ENCODE results near the gene SEPHS2.
"Not testable (repeated sequence)": the region's sequence is repeated elsewhere in the genome, so short reads cannot be mapped to it uniquely, and the experiment has no call there.

Gene SEPHS2

DNA sequence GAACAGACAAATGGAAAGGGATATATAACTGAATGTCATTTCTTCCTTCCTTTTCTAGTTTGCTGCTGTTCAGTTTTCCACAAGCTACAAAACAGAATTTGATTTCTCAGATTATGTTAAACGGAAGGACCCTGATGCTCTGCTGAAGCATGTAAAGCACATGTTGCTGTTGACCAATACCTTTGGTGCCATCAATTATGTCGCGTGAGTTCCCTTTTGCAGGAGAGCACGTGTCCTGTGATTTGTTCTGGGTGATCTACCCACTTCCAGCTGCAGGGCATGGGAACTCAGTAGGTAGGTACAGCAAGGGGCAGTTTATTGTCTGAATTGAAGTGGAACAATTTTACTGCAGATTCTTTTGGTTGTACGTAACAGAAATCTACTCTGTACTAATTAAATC, 35.7 kb upstream of the SEPHS2 start:
- H2AK5ac ChIP-seq (ENCODE audit: low read length), result no peak overlapping the region
- no peak overlapping the region for H3K9ac ChIP-seq (ENCODE audit: low read length)
- DNase-seq, result no peak
- no peaks in the 10 kb centered on the region for H3K79me2 ChIP-seq (ENCODE audit: control insufficient read depth, insufficient read depth, low read length)
- H3K4ac ChIP-seq (ENCODE audit: low read depth, low read length), result no peak overlapping the region
- H3K56ac ChIP-seq (ENCODE audit: low read length), result no peak overlapping the region
- H4K8ac ChIP-seq (ENCODE audit: low read depth, low read length), result no peak overlapping the region
- H3K23ac ChIP-seq (ENCODE audit: low read length), result no peak overlapping the region
- no peak overlapping the region for H2BK15ac ChIP-seq (replicated peaks; ENCODE audit: low read depth)
- H3K4me1 ChIP-seq (ENCODE audit: control insufficient read depth, low read depth, low read length), result no peaks in the 10 kb centered on the region
- H2BK5ac ChIP-seq (ENCODE audit: low read length), result no peak overlapping the region
- no peaks in the 10 kb centered on the region for H3K79me1 ChIP-seq (ENCODE audit: low read length)
- no peak overlapping the region for H3K4me2 ChIP-seq (ENCODE audit: low read length)
- H3K4me3 ChIP-seq (ENCODE audit: low read length), result no peak overlapping the region
- H3K36me3 ChIP-seq (ENCODE audit: control insufficient read depth, insufficient read depth, low read length), result no peaks in the 10 kb centered on the region
- H2BK120ac ChIP-seq (ENCODE audit: low read depth, low read length), result no peak overlapping the region
- H3K18ac ChIP-seq (ENCODE audit: low read length), result no peak overlapping the region
- no peak overlapping the region for H4K5ac ChIP-seq (ENCODE audit: low read length)
- no CpG with 5 or more reads among the region's 5 CpGs for WGBS (ENCODE audit: extremely low coverage, insufficient coverage, low lambda C conversion rate)
- H3K27ac ChIP-seq (ENCODE audit: low read depth, low read length), result no peak overlapping the region
- H3K27me3 ChIP-seq (ENCODE audit: insufficient read depth, low read length, poor library complexity), result no peaks in the 10 kb centered on the region

DNA sequence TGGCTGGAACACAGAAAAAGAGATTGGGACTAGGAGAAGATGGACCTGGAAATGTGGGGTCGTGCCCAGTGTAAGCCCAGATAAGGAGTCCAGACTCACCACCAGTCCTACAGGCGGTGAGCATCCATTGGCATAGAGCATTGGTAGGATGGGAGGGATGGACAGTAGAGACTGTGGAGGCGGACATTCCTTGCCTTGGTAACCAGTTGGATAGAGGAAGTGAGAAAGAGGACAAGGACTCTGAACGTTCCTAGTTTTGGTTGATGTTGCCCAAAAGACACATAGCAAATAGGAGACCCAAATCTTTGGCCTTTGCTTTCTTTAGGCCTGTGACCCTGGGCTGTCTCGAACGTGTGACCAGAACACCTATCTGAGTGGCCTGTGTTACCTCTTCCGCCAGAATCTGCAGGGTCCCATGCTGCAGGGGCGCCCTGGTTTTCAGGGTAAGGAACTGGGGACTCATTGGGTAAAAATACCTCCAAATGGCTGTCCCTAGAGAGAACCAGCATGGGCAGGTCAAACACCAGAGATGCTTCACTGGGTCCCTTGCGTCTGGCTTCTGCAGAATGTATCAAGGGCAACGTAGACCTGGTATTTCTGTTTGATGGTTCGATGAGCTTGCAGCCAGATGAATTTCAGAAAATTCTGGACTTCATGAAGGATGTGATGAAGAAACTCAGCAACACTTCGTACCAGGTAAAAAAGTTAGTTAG, 33.2 kb upstream of the SEPHS2 start:
- no peak overlapping the region for H3K18ac ChIP-seq (ENCODE audit: low read length)
- H3K36me3 ChIP-seq (ENCODE audit: control insufficient read depth, insufficient read depth, low read length), result no peaks in the 10 kb centered on the region
- H2BK120ac ChIP-seq (ENCODE audit: low read depth, low read length), result no peak overlapping the region
- H3K23ac ChIP-seq (ENCODE audit: low read length), result no peak overlapping the region
- no peaks in the 10 kb centered on the region for H3K27me3 ChIP-seq (ENCODE audit: insufficient read depth, low read length, poor library complexity)
- H3K4me3 ChIP-seq (ENCODE audit: low read length), result no peak overlapping the region
- DNase-seq, result no peak
- no peaks in the 10 kb centered on the region for H3K79me1 ChIP-seq (ENCODE audit: low read length)
- no peak overlapping the region for H2BK5ac ChIP-seq (ENCODE audit: low read length)
- no peak overlapping the region for H3K9ac ChIP-seq (ENCODE audit: low read length)
- H3K4ac ChIP-seq (ENCODE audit: low read depth, low read length), result no peak overlapping the region
- no peak overlapping the region for H3K4me2 ChIP-seq (ENCODE audit: low read length)
- no peak overlapping the region for H4K8ac ChIP-seq (ENCODE audit: low read depth, low read length)
- H3K79me2 ChIP-seq (ENCODE audit: control insufficient read depth, insufficient read depth, low read length), result no peaks in the 10 kb centered on the region
- no peak overlapping the region for H3K27ac ChIP-seq (ENCODE audit: low read depth, low read length)
- H3K4me1 ChIP-seq (ENCODE audit: control insufficient read depth, low read depth, low read length), result no peaks in the 10 kb centered on the region
- H2BK15ac ChIP-seq (replicated peaks; ENCODE audit: low read depth), result no peak overlapping the region
- no peak overlapping the region for H4K5ac ChIP-seq (ENCODE audit: low read length)
- no peak overlapping the region for H2AK5ac ChIP-seq (ENCODE audit: low read length)
- H3K56ac ChIP-seq (ENCODE audit: low read length), result no peak overlapping the region
- no CpG with 5 or more reads among the region's 12 CpGs for WGBS (ENCODE audit: extremely low coverage, insufficient coverage, low lambda C conversion rate)

DNA sequence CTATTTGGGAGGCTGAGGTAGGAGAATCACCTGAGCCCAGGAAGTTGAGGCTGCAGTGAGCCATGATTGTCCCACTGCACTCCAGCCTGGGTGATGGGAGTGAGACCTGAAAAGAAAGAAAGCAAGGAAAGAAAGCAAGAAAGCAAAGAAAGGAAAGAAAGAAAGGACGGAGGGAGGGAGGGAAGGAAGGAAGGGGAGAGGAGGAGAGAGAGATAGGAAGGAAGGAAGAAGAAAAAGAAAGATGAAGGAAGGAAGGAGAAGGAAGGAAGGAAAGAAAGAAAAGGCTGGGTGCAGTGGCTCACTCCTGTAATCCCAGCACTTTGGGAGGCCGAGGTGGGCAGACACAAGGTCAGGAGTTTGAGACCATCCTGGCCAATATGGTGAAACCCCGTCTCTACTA, 32.1 kb upstream of the SEPHS2 start:
- H3K79me2 ChIP-seq (ENCODE audit: control insufficient read depth, insufficient read depth, low read length); H3K36me3 ChIP-seq (ENCODE audit: control insufficient read depth, insufficient read depth, low read length); H4K5ac ChIP-seq (ENCODE audit: low read length); H3K56ac ChIP-seq (ENCODE audit: low read length); H3K9ac ChIP-seq (ENCODE audit: low read length); DNase-seq; H3K79me1 ChIP-seq (ENCODE audit: low read length); H3K4me3 ChIP-seq (ENCODE audit: low read length); H3K4me2 ChIP-seq (ENCODE audit: low read length); H2BK120ac ChIP-seq (ENCODE audit: low read depth, low read length); H3K4me1 ChIP-seq (ENCODE audit: control insufficient read depth, low read depth, low read length); H3K27ac ChIP-seq (ENCODE audit: low read depth, low read length); H3K4ac ChIP-seq (ENCODE audit: low read depth, low read length); H4K8ac ChIP-seq (ENCODE audit: low read depth, low read length); H2BK5ac ChIP-seq (ENCODE audit: low read length); H3K27me3 ChIP-seq (ENCODE audit: insufficient read depth, low read length, poor library complexity); H3K23ac ChIP-seq (ENCODE audit: low read length); H2BK15ac ChIP-seq (replicated peaks; ENCODE audit: low read depth); H2AK5ac ChIP-seq (ENCODE audit: low read length); H3K18ac ChIP-seq (ENCODE audit: low read length): not testable (repeated sequence)
- no CpG with 5 or more reads among the region's 3 CpGs for WGBS (ENCODE audit: extremely low coverage, insufficient coverage, low lambda C conversion rate)

DNA sequence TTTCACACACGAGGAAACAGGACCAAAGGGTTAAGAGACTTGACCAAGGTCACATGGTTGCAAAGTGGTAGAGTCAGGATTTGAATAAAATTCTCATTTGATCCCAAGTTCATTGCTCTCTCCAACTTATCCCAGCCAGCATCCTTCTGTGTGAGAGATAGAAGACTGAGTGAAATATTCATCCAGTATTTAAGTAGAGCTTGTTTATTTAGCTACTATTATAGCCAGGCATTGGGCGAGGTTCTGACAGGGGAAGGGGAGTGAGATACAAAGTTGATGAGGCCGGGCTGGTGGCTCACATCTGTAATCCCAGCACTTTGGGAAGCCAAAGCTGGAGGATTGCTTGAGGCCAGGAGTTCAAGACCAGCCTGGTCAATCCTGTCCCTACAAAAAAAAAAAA, 31.3 kb upstream of the SEPHS2 start:
- no peak overlapping the region for H3K27ac ChIP-seq (ENCODE audit: low read depth, low read length)
- no peak overlapping the region for H3K18ac ChIP-seq (ENCODE audit: low read length)
- no peak overlapping the region for H3K23ac ChIP-seq (ENCODE audit: low read length)
- no peaks in the 10 kb centered on the region for H3K4me1 ChIP-seq (ENCODE audit: control insufficient read depth, low read depth, low read length)
- H4K5ac ChIP-seq (ENCODE audit: low read length), result no peak overlapping the region
- no peak overlapping the region for H2AK5ac ChIP-seq (ENCODE audit: low read length)
- H2BK5ac ChIP-seq (ENCODE audit: low read length), result no peak overlapping the region
- no peak overlapping the region for H2BK15ac ChIP-seq (replicated peaks; ENCODE audit: low read depth)
- no peaks in the 10 kb centered on the region for H3K79me1 ChIP-seq (ENCODE audit: low read length)
- no peaks in the 10 kb centered on the region for H3K79me2 ChIP-seq (ENCODE audit: control insufficient read depth, insufficient read depth, low read length)
- no peak for DNase-seq
- H3K27me3 ChIP-seq (ENCODE audit: insufficient read depth, low read length, poor library complexity), result no peaks in the 10 kb centered on the region
- no CpG with 5 or more reads among the region's 3 CpGs for WGBS (ENCODE audit: extremely low coverage, insufficient coverage, low lambda C conversion rate)
- H3K9ac ChIP-seq (ENCODE audit: low read length), result no peak overlapping the region
- no peak overlapping the region for H4K8ac ChIP-seq (ENCODE audit: low read depth, low read length)
- H3K36me3 ChIP-seq (ENCODE audit: control insufficient read depth, insufficient read depth, low read length), result no peaks in the 10 kb centered on the region
- no peak overlapping the region for H3K4ac ChIP-seq (ENCODE audit: low read depth, low read length)
- H3K56ac ChIP-seq (ENCODE audit: low read length), result no peak overlapping the region
- H3K4me3 ChIP-seq (ENCODE audit: low read length), result no peak overlapping the region
- no peak overlapping the region for H2BK120ac ChIP-seq (ENCODE audit: low read depth, low read length)
- H3K4me2 ChIP-seq (ENCODE audit: low read length), result no peak overlapping the region

DNA sequence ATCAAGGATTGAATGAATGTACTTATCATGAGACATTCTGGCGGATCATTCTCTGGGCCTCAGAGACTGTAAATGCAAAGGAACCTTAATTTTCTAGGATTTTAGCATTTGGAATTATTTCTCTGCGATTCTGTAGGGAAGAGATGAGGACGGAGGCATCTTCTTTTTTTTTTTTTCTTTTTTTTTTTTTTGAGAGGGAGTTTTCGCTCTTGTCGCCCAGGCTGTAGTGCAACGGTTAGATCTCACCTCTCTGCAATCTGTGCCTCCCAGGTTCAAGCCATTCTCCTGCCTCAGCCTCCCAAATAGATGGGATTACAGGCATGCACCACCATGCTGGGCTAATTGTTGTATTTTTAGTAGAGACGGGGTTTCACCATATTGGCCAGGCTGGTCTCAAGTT, 29.0 kb upstream of the SEPHS2 start:
- H3K27me3 ChIP-seq (ENCODE audit: insufficient read depth, low read length, poor library complexity), result no peaks in the 10 kb centered on the region
- H3K56ac ChIP-seq (ENCODE audit: low read length), result no peak overlapping the region
- no peak for DNase-seq
- H4K5ac ChIP-seq (ENCODE audit: low read length), result no peak overlapping the region
- no peak overlapping the region for H4K8ac ChIP-seq (ENCODE audit: low read depth, low read length)
- no peaks in the 10 kb centered on the region for H3K79me1 ChIP-seq (ENCODE audit: low read length)
- H3K4ac ChIP-seq (ENCODE audit: low read depth, low read length), result no peak overlapping the region
- H3K4me1 ChIP-seq (ENCODE audit: control insufficient read depth, low read depth, low read length), result no peaks in the 10 kb centered on the region
- no peak overlapping the region for H2BK120ac ChIP-seq (ENCODE audit: low read depth, low read length)
- no peak overlapping the region for H2BK15ac ChIP-seq (replicated peaks; ENCODE audit: low read depth)
- no peak overlapping the region for H2BK5ac ChIP-seq (ENCODE audit: low read length)
- no peaks in the 10 kb centered on the region for H3K79me2 ChIP-seq (ENCODE audit: control insufficient read depth, insufficient read depth, low read length)
- H3K4me2 ChIP-seq (ENCODE audit: low read length), result no peak overlapping the region
- H3K18ac ChIP-seq (ENCODE audit: low read length), result no peak overlapping the region
- no peak overlapping the region for H3K27ac ChIP-seq (ENCODE audit: low read depth, low read length)
- H3K4me3 ChIP-seq (ENCODE audit: low read length), result no peak overlapping the region
- no peaks in the 10 kb centered on the region for H3K36me3 ChIP-seq (ENCODE audit: control insufficient read depth, insufficient read depth, low read length)
- WGBS (ENCODE audit: extremely low coverage, insufficient coverage, low lambda C conversion rate), result no CpG with 5 or more reads among the region's 7 CpGs
- H3K9ac ChIP-seq (ENCODE audit: low read length), result no peak overlapping the region
- H2AK5ac ChIP-seq (ENCODE audit: low read length), result no peak overlapping the region
- no peak overlapping the region for H3K23ac ChIP-seq (ENCODE audit: low read length)

DNA sequence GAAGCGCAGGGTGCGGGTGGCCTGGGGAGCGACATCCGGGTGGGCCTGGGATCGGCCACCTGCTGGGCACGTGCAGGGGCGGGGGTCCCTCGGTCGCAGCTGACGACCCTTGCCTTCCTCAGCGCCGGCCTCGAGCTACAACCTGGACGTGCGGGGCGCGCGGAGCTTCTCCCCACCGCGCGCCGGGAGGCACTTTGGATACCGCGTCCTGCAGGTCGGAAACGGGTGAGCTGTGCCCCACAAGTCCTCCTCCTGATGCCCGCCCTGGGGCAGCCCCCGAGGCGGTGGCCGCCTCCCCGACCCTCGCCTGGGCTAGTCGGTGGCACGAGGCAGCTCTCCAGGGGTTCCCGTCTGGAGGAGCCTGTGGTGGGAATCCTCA, 28.4 kb upstream of the SEPHS2 start:
- Histone ChIP-seq H3K18ac (ENCODE audit: low read length) (no peak overlapping the region), H3K4me2 (ENCODE audit: low read length) (no peak overlapping the region), H2BK120ac (ENCODE audit: low read depth, low read length) (no peak overlapping the region), H2AK5ac (ENCODE audit: low read length) (no peak overlapping the region), H2BK5ac (ENCODE audit: low read length) (no peak overlapping the region), H3K79me2 (ENCODE audit: control insufficient read depth, insufficient read depth, low read length) (no peaks in the 10 kb centered on the region), H3K79me1 (ENCODE audit: low read length) (no peaks in the 10 kb centered on the region), H3K27ac (ENCODE audit: low read depth, low read length) (no peak overlapping the region), H2BK15ac (replicated peaks; ENCODE audit: low read depth) (no peak overlapping the region), H3K4me3 (ENCODE audit: low read length) (no peak overlapping the region), H4K8ac (ENCODE audit: low read depth, low read length) (no peak overlapping the region), H3K4me1 (ENCODE audit: control insufficient read depth, low read depth, low read length) (no peaks in the 10 kb centered on the region), H3K9ac (ENCODE audit: low read length) (no peak overlapping the region), H3K56ac (ENCODE audit: low read length) (no peak overlapping the region), H4K5ac (ENCODE audit: low read length) (no peak overlapping the region), H3K23ac (ENCODE audit: low read length) (no peak overlapping the region), H3K27me3 (ENCODE audit: insufficient read depth, low read length, poor library complexity) (no peaks in the 10 kb centered on the region), H3K36me3 (ENCODE audit: control insufficient read depth, insufficient read depth, low read length) (no peaks in the 10 kb centered on the region), H3K4ac (ENCODE audit: low read depth, low read length) (no peak overlapping the region)
- no CpG with 5 or more reads among the region's 35 CpGs for WGBS (ENCODE audit: extremely low coverage, insufficient coverage, low lambda C conversion rate)
- DNase-seq, result no peak
